ENCODE measurements around the gene ITPKA. TPM values are rescaled to one million over a fixed set of nuclear protein-coding genes. Genes with fewer than 3 reads are reported as not detected.

ITPKA gene
- total and polyA plus RNA-seq, 2 of the 13 experiments (the other 11 are each of a cell fraction or from before 2014, with no cell fraction given) = 13.2 to 41.3 TPM

GRCh38 chr15:41495736-41496599 lies 2.3 kb downstream of the ITPKA start (continued):
- TF ChIP-seq HNF4A (CRISPR knock-in tag; IDR thresholded peaks at IDR 0.05) (peak; percentile 93), TERF1 (CRISPR knock-in tag; IDR thresholded peaks at IDR 0.05) (no peak), ZNF34 (CRISPR knock-in tag; IDR thresholded peaks at IDR 0.05; ENCODE audit: borderline replicate concordance) (no peak), DNMT3B (CRISPR knock-in tag; conservative IDR thresholded peaks at IDR 0.05) (peak; percentile 61; the same call in 1 of the 2 replicates), ZFP82 (CRISPR knock-in tag; IDR thresholded peaks at IDR 0.05; ENCODE audit: borderline replicate concordance) (no peak; the same call in 1 of the 2 replicates), SATB2 (CRISPR knock-in tag; IDR thresholded peaks at IDR 0.05) (peak; percentile 48), ZNF382 (CRISPR knock-in tag; IDR thresholded peaks at IDR 0.05; ENCODE audit: borderline replicate concordance) (no peak), CCDC6 (CRISPR knock-in tag; IDR thresholded peaks at IDR 0.05) (0 out of 2 replicates have a peak, but pooled peaks have one; percentile 43), ZNF549 (CRISPR knock-in tag; IDR thresholded peaks at IDR 0.05) (no peak), ZNF792 (CRISPR knock-in tag; IDR thresholded peaks at IDR 0.05) (peak; percentile 88), MZF1 (CRISPR knock-in tag; IDR thresholded peaks at IDR 0.05; ENCODE audit: borderline replicate concordance) (no peak), HIVEP1 (CRISPR knock-in tag; IDR thresholded peaks at IDR 0.05) (peak; percentile 96; the same call in 1 of the 2 replicates), ZGPAT (CRISPR knock-in tag; IDR thresholded peaks at IDR 0.05) (peak; percentile 93), ZNF253 (CRISPR knock-in tag; IDR thresholded peaks at IDR 0.05; ENCODE audit: borderline replicate concordance) (no peak), ZNF33B (CRISPR knock-in tag; IDR thresholded peaks at IDR 0.05) (no peak; the same call in 1 of the 2 replicates), RNF219 (CRISPR knock-in tag; IDR thresholded peaks at IDR 0.05) (0 out of 2 replicates have a peak, but pooled peaks have one; percentile 62), ZNF138 (CRISPR knock-in tag; IDR thresholded peaks at IDR 0.05; ENCODE audit: low read depth) (no peak; the same call in 1 of the 2 replicates), LBX2 (CRISPR knock-in tag; IDR thresholded peaks at IDR 0.05; ENCODE audit: borderline replicate concordance) (peak; percentile 19; the same call in 1 of the 2 replicates), REPIN1 (CRISPR knock-in tag; IDR thresholded peaks at IDR 0.05; ENCODE audit: borderline replicate concordance, low read depth) (peak; percentile 88), PCBP1 (IDR thresholded peaks at IDR 0.05; ENCODE audit: borderline replicate concordance, low read depth, low read length) (no peak), KMT2A (CRISPR knock-in tag; IDR thresholded peaks at IDR 0.05) (peak; percentile 96), ZNF235 (CRISPR knock-in tag; IDR thresholded peaks at IDR 0.05; ENCODE audit: borderline replicate concordance) (peak; percentile 58), HDAC1 (CRISPR knock-in tag; IDR thresholded peaks at IDR 0.05) (peak; percentile 94), AKAP8 (CRISPR knock-in tag; IDR thresholded peaks at IDR 0.05) (peak; percentile 73), MEIS1 (CRISPR knock-in tag; IDR thresholded peaks at IDR 0.05; ENCODE audit: borderline replicate concordance) (peak; percentile 55; the same call in 1 of the 2 replicates)
